Measurements from ENCODE around the gene CLSTN3. TPM values are rescaled to one million over a fixed set of nuclear protein-coding genes. Genes with fewer than 3 reads are reported as not detected.

The CLSTN3 gene
- total and polyA plus RNA-seq, 2 of the 13 experiments (the other 11 are each of a cell fraction or from before 2014, with no cell fraction given), result 26.2 to 94.1 TPM

DNA sequence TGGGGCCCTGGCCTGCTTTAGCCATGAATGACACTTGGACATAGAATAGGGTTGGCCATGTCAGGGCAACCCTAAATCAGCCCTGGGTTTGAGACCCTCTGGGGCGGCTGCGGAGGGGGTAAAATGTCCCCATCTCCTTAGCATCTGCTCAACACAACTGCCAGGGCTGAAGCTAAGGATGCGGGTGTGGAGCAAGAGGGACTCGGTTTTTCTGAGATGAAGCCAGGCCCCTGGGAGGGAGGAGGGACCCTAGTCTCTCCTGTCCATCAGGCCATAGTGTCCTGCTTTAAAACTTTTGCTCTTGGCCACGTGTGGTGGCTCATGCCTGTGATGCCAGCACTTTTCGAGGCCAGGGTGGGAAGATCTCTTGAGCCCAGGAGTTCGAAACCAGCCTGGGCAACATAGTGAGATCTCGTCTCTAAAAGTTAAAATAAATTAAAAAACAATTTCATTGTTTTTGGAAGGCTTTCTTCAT is 37.1 kb upstream of the CLSTN3 start (continued):
- TF ChIP-seq THAP9 (CRISPR knock-in tag; IDR thresholded peaks at IDR 0.05; ENCODE audit: borderline replicate concordance), result no peak
- TF ChIP-seq SP4 (CRISPR knock-in tag; IDR thresholded peaks at IDR 0.05), result no peak

DNA sequence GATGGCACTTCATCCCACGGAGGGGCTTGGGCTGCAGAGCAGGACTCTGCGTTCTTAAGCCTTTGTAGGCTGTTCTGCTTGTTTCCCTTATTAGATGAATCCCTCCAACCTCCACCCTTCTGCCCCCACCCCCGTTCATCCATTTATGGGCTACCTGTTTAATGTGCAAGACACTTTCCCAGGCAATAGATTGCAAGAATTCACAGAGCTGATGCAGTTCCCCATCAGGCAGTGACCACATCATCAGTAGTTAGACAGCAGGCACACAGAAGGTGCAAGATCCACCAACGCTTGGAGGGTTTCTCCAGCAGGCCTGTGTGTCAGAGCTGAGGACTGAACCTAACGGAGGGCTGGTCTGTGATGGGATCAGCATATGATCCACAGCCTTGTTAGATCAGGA is 36.7 kb upstream of the CLSTN3 start:
- FAIRE-seq, result no peak
- no peak for TF ChIP-seq KLF6 (CRISPR knock-in tag; IDR thresholded peaks at IDR 0.05)
- TF ChIP-seq POLR2A (IDR thresholded peaks at IDR 0.05; ENCODE audit: insufficient read depth in 1 of 2, low read depth in 2 of 2, low read length in 2 of 2), result peak in 1 of 2 experiments; percentile 15; a peak in 1 of 4 replicates
- no peak for TF ChIP-seq ZNF383 (CRISPR knock-in tag; IDR thresholded peaks at IDR 0.05; ENCODE audit: borderline replicate concordance)
- TF ChIP-seq BORCS8-MEF2B (CRISPR knock-in tag; IDR thresholded peaks at IDR 0.05), result 0 out of 2 replicates have a peak, but pooled peaks have one; percentile 16
- TF ChIP-seq, protein P1, sequence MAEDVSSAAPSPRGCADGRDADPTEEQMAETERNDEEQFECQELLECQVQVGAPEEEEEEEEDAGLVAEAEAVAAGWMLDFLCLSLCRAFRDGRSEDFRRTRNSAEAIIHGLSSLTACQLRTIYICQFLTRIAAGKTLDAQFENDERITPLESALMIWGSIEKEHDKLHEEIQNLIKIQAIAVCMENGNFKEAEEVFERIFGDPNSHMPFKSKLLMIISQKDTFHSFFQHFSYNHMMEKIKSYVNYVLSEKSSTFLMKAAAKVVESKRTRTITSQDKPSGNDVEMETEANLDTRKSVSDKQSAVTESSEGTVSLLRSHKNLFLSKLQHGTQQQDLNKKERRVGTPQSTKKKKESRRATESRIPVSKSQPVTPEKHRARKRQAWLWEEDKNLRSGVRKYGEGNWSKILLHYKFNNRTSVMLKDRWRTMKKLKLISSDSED (CRISPR knock-in tag; IDR thresholded peaks at IDR 0.05), result no peak
- TF ChIP-seq, protein P2, sequence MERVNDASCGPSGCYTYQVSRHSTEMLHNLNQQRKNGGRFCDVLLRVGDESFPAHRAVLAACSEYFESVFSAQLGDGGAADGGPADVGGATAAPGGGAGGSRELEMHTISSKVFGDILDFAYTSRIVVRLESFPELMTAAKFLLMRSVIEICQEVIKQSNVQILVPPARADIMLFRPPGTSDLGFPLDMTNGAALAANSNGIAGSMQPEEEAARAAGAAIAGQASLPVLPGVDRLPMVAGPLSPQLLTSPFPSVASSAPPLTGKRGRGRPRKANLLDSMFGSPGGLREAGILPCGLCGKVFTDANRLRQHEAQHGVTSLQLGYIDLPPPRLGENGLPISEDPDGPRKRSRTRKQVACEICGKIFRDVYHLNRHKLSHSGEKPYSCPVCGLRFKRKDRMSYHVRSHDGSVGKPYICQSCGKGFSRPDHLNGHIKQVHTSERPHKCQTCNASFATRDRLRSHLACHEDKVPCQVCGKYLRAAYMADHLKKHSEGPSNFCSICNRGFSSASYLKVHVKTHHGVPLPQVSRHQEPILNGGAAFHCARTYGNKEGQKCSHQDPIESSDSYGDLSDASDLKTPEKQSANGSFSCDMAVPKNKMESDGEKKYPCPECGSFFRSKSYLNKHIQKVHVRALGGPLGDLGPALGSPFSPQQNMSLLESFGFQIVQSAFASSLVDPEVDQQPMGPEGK (CRISPR knock-in tag; IDR thresholded peaks at IDR 0.05), result no peak
- TF ChIP-seq, protein P3, sequence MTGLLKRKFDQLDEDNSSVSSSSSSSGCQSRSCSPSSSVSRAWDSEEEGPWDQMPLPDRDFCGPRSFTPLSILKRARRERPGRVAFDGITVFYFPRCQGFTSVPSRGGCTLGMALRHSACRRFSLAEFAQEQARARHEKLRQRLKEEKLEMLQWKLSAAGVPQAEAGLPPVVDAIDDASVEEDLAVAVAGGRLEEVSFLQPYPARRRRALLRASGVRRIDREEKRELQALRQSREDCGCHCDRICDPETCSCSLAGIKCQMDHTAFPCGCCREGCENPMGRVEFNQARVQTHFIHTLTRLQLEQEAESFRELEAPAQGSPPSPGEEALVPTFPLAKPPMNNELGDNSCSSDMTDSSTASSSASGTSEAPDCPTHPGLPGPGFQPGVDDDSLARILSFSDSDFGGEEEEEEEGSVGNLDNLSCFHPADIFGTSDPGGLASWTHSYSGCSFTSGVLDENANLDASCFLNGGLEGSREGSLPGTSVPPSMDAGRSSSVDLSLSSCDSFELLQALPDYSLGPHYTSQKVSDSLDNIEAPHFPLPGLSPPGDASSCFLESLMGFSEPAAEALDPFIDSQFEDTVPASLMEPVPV (CRISPR knock-in tag; IDR thresholded peaks at IDR 0.05), result no peak
- TF ChIP-seq, protein P4, sequence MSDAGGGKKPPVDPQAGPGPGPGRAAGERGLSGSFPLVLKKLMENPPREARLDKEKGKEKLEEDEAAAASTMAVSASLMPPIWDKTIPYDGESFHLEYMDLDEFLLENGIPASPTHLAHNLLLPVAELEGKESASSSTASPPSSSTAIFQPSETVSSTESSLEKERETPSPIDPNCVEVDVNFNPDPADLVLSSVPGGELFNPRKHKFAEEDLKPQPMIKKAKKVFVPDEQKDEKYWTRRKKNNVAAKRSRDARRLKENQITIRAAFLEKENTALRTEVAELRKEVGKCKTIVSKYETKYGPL (CRISPR knock-in tag; IDR thresholded peaks at IDR 0.05), result no peak
- TF ChIP-seq, protein P5, sequence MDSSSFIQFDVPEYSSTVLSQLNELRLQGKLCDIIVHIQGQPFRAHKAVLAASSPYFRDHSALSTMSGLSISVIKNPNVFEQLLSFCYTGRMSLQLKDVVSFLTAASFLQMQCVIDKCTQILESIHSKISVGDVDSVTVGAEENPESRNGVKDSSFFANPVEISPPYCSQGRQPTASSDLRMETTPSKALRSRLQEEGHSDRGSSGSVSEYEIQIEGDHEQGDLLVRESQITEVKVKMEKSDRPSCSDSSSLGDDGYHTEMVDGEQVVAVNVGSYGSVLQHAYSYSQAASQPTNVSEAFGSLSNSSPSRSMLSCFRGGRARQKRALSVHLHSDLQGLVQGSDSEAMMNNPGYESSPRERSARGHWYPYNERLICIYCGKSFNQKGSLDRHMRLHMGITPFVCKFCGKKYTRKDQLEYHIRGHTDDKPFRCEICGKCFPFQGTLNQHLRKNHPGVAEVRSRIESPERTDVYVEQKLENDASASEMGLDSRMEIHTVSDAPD (CRISPR knock-in tag; IDR thresholded peaks at IDR 0.05), result no peak

More for the DNA sequence above, 36.7 kb upstream of the CLSTN3 start:
- Histone ChIP-seq H3K4me1 (ENCODE audit: insufficient read depth, low read length) (peaks cover 27% of the 10 kb centered on the region), H3K36me3 (replicated peaks in 1 of 2; ENCODE audit: control insufficient read depth in 1 of 2, insufficient read depth in 2 of 2, low read length in 2 of 2) (no peaks in the 10 kb centered on the region), H3K9me3 (ENCODE audit: low read length) (no peaks in the 10 kb centered on the region), H3K9ac (ENCODE audit: insufficient read depth, low read depth, low read length) (no peak overlapping the region), H3K27ac (ENCODE audit: extremely low read length, insufficient read depth, low read length) (no peak overlapping the region), H3K79me2 (ENCODE audit: insufficient read depth, low read length) (no peaks in the 10 kb centered on the region), H2AFZ (ENCODE audit: low read length) (no peak overlapping the region), H3K4me3 (replicated peaks in 1 of 3; ENCODE audit: insufficient read depth in 1 of 3, low read depth in 2 of 3, low read length in 3 of 3) (no peak overlapping the region), H4K20me1 (ENCODE audit: insufficient read depth, low read length) (no peaks in the 10 kb centered on the region; the same call in 1 of the 2 replicates), H3K4me2 (ENCODE audit: low read depth, low read length) (no peak overlapping the region), H3K27me3 (ENCODE audit: control insufficient read depth in 1 of 2, insufficient read depth in 2 of 2, low read length in 2 of 2) (peaks cover 0 to 2% of the 10 kb centered on the region in 2 experiments; a peak in 1 of 5 replicates)
- intact Hi-C loops (cut with micrococcal nuclease; ENCODE audit: unreplicated experiment), result loop anchor here (2.0 kb wide), 1 partner anchor 15 kb away; the partner anchor contains the start of gene C1RL
- ChIA-PET CTCF (ENCODE audit: low intra/inter-chr PET ratio, low total read pairs) (interaction anchor here (5.0 kb wide), 1 partner anchor 33 kb away, joined by 45 read pairs; the partner anchor contains the start of gene C1S), POLR2A (interaction anchor here (0.9 to 3.6 kb wide), 3 partner anchors 15 to 149 kb away, joined by 3 to 34 read pairs (median 9); partner anchors contain the start of genes C12orf57, C1RL and RNU7-1)
- in situ Hi-C loops (cut with HindIII; ENCODE audit: extremely low pct_ligation_motif_present, low pct_unique_long_range_greater_than_20kb), result loop anchor here (5.0 kb wide), 1 partner anchor 36 kb away; no protein-coding TSS in a partner anchor
- ATAC-seq (no peak), DNase-seq (ENCODE audit: low spot score) (no peak)
- 52% methylated on average over 5 of the region's 5 CpGs for WGBS (ENCODE audit: low lambda C conversion rate)
- BruUV-seq (replicated peaks), result no TSS peak

All from HepG2 (cell line).